Right ventricle myocardium inferior (tissue), 1 donor: ENCODE data around the gene IARS2. TPM values are rescaled to one million over a fixed set of nuclear protein-coding genes. Genes with fewer than 3 reads are reported as not detected.
A peak's percentile ranks its signal among the peaks of the same experiment; 100 is the strongest.
"Not testable (repeated sequence)": the region's sequence is repeated elsewhere in the genome, so short reads cannot be mapped to it uniquely, and the experiment has no call there.

ENCODE experiments used
- ATAC-seq: fragments of 200-7000 bp; cut with Tn5 transposase; one replicate; pipeline ENCODE4 v1.9.1; 2020; ENCODE audit warnings: mild to moderate bottlenecking, moderate library complexity
- DNase-seq: peaks from one replicate; pipeline ENCODE4 v3.0.0; 2021; ENCODE audit errors: missing footprints
- intact Hi-C: fragments of 100-400 bp; cut with DNase I; formaldehyde crosslinking; loops from one replicate; pipeline ENCODE4 v1.11.0; 2022
- long read RNA-seq: library from polyadenylated mRNA; unstranded; transcript quantifications from one replicate; pipeline ENCODE4 v2.0.0, GENCODE V29; 2021
- total RNA-seq: library from RNA; stranded (reverse); fragmentation: NEBNext Ultra II Directional; extraction: Animal tissue kit (Norgen Biotek cat#: 25700); gene quantifications from one replicate; pipeline ENCODE4 v1.2.1, GENCODE V29; 2021
- donor health status: DM: no; HTN: yes; CAD: no; lungs with severe emphysema.

The IARS2 gene
- total RNA-seq: 82.3 TPM
- long read RNA-seq, transcript IARS2-201 (23 exons, 3,560 nt): major isoform, 96 of 106 reads
- long read RNA-seq, partial matches to known transcripts: 7 of 106 reads
- long read RNA-seq, other reads (novel, unspliced or antisense): 3 of 106 reads

DNA sequence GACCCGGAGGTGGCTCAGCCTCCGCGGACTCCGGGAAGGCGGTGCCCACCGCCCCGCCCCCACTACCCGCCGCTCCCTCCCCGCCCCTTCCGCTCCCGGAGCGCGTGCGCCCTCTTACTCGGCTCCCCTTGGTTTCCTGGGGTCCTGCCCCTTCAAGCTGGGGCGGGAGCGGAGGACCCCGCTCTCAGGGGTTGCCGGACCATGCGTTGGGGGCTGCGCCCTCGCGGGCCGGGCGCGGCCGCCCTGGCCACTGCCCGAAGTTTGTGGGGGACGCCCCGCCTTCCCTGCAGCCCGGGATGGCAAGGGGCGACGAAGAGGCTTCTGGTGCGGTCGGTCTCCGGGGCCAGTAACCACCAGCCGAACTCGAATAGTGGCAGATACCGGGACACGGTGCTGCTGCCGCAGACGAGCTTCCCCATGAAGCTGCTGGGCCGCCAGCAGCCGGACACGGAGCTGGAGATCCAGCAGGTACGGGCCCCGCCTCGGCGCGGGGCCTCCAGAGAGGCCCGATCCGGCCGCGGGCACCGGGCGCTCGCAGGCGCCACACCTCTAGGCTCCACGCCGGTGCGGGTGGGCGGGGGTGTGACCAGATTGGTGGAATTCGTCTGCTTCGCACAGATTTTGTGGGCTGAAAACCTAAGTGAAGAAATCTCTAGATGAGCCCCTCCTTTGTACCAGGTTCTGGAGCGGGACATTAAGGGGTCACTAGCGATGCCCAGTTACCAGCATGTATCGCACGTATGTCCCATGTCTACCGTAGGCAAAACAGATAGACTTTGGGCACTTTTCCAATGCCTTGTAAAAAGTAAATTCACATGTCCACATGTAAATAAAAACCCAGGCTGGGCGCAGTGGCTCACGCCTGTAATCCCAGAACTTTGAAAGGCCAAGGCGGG lies at the start of gene IARS2:
Gene IARS2, plus strand, starts transcription at position 117 of the 896 bp plus-strand sequence. Its CDS starts 85 bp downstream, at position 202.
- ATAC-seq (peak; percentile 96), DNase-seq (peak; percentile 94)
- intact Hi-C loops: loop anchor here (2.0 kb wide), 1 partner anchor 47 kb away; the partner anchor contains the start of gene EPRS1

GRCh38 chr1:220044678-220045355 lies 49.1 kb upstream of the IARS2 start:
- ATAC-seq: no peak
- no peak for DNase-seq
- intact Hi-C loops: no loop called here

DNA sequence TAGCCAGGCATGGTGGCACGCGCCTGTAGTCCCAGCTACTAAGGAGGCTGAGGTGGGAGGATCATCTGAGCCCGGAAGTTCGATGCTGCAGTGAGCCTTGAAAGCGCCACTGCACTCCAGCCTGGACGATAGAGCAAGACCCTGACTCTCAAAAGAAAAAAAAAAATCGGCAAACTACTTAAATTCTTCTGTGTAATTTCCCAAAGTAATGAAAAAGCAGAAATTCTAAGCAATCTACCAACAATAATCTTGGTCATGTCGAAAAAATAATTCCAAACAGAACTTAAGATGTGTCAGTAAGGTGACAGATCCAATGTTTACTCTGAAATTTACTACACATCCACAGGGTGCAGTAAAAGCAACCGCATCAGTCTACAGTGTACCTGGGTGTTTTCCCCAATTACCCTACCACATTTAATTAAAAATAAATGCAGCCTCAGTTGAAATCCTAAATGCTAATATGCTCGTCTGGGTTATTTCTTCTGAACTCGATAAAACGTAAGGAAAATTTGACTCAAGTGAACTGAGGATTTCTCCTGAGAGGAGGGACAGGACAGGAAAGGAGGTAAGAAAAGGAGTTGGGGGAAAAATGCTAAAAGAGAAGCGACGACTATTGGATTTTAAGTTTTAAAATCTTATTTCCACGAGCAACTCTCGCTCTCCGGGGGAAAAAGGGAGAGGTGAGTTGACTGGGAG lies 48.4 kb upstream of the IARS2 start:
- intact Hi-C loops: loop anchor here (2.0 kb wide), 1 partner anchor 49 kb away; the partner anchor contains the start of gene IARS2
- no peak for ATAC-seq

DNA sequence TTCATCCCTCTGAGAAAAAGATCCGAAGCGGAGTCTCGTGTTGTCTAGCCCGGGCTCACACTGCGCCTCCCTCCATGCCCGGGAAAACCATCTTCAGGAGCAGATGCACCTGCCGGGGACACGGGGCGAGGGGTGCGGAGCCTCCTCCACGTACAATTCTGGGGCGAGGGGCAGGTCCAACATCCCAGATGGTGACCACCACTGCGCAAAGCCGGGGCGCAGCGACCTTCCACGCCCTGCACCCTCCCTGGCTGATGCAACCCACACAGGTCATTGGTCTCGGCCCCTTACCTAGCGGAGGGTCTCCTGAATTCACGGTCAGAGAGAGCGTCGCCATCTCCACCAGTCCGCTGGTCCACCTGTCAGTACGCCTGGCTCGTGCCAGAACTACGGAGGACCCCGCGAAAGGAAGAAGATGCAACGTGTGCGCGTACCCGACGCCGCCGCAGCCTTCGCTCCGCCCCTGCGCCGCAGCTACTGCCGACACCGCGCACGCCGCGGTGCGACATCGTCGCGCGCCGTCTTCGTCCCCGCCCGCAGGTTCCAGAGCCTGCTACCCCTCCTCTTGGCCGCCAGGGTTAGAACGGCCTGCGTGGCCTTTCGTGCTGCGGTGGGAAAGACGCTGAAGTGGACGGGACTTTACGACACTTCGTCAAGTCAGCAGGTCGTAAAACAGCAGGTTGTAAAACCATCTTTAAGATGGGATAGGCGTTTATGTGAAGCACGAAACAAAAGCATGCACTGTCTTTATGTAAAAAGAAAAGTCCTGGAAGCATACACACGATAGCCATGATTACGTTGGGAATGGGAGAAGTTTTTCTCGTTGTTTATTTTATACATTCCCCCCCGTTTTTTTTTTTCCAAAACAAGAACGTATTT lies 47.6 kb upstream of the IARS2 start, which contains the start of gene EPRS1:
Gene EPRS1, minus strand, starts transcription at position 454 of the 879 bp plus-strand sequence. Its CDS starts 117 bp downstream, at position 337.
- DNase-seq (peak; percentile 96), ATAC-seq (peak; percentile 100)
- intact Hi-C loops: loop anchor here (2.0 kb wide), 1 partner anchor 49 kb away; the partner anchor contains the start of gene IARS2

More for the DNA sequence above, 48.4 kb upstream of the IARS2 start:
- no peak for DNase-seq

GRCh38 chr1:220056374-220056773 lies 37.6 kb upstream of the IARS2 start:
- no peak for DNase-seq
- no peak for ATAC-seq
- intact Hi-C loops: no loop called here

DNA sequence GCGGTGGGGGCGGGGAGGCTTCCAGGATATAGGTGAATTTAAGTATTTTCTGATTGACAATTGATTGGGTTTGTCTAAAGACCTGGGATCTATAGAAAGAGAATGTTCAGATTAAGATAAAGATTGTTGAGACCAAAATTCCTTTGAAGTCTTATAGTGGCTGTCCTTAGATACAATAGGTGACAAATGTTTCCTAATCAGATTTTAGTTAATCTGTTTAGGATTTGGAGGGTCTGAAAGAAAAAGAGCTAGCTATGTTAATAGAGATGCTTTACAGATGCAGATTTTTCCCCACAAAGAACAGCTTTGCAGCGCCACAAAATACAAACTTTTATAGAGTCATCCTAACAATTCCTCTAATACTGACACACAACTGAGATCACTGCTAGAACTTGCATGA lies 33.1 kb upstream of the IARS2 start:
- no peak for ATAC-seq
- no peak for DNase-seq
- intact Hi-C loops: no loop called here

- DNase-seq (no peak), ATAC-seq (no peak)
- intact Hi-C loops: no loop called here
These were observed 31.3 kb upstream of the IARS2 start for GRCh38 chr1:220062629-220063028.

DNA sequence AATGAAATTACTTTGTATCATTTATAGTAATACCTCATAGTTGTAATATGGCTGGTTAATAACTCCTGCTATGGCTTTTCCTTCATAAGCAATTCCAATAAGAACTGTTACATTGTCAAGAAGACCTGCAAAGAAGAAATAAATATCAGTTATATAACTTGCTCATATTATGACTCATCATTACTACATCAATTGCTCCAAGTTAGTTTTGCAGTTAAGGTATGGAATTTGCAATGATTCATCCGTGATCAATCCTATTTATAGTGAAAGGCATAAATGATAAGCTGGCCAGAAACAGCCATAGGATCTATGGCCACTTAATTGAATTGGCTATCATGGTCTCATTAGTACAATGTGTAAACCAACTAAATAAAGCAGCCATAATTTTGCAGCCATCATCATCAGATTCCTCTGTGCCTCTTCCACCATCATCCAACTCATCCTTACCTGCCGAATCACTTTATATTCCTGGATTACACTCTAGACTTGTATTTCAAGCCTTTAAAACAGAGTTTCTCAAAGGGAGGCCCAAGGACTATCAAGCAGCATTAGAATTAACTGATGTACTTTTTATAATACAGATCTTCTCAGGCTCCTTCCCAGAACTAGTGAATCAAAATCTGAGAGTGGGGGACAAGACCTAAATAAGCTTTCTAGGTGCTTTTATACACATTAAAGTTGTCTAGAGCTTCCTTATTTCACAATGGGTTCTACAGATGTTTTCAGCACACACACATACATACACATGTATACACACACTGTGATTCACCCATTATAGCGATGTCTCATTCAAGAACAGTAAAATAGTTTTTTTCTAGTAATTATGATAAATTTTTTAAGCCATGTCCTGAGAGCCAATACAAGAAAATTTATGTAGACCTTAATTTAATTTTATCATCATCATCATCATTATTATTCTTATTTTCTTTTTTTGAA lies 26.4 kb upstream of the IARS2 start:
- DNase-seq (no peak), ATAC-seq (no peak)
- intact Hi-C loops: no loop called here

- intact Hi-C loops: no loop called here
- DNase-seq: no peak
- no peak for ATAC-seq
These were observed 16.8 kb upstream of the IARS2 start for GRCh38 chr1:220076861-220077762.

DNA sequence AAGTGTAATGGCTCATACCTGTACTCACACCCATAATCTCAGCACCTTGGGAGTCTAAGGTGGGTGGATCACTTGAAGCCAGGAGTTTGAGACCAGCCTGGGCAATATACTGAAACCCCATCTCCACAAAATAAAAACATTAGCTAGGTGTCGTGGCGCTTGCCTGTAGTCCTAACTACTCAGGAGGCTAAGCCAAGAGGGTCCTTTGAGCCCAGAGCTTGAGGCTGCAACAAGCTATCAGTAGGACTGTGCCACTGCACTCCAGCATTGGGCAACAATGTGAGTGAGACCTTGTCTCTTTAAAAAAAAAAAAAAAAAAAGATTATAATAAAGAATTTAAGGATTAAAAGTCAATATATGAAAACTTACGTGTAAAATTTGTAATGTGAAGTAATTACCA lies 16.0 kb upstream of the IARS2 start:
- ATAC-seq (no peak), DNase-seq (no peak)
- intact Hi-C loops: no loop called here

DNA sequence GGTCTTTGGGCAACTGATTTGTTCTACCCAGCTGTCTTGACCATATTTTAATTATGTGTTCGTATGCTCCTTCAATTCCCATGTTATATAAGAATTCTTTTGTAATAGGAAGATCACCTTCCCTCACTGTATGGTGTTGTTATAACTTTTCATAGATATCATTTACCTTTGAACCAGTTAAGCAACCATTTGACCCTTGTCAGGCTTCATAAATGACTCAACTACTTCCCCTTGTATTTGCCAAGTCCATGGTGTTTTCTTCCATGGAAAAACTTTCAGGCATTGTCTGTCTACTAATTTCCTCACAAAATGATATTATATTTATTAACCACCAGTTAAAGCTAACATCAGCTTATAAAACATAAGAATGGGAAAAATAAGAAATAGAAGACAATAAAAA lies 9.5 kb upstream of the IARS2 start:
- intact Hi-C loops: no loop called here
- ATAC-seq: no peak
- no peak for DNase-seq

- intact Hi-C loops, ATAC-seq, DNase-seq: not testable (repeated sequence)
These were observed 7.7 kb upstream of the IARS2 start for GRCh38 chr1:220086261-220086686.

- intact Hi-C loops: no loop called here
- ATAC-seq (peak; percentile 85), DNase-seq (peak; percentile 94)
These were observed 4.0 kb upstream of the IARS2 start, which contains the start of gene BPNT1 for GRCh38 chr1:220089650-220090556. Gene BPNT1, minus strand, starts transcription at chr1:220089788. Its CDS starts 9,942 bp downstream, at chr1:220079846.

GRCh38 chr1:220092694-220093093 lies 1.2 kb upstream of the IARS2 start:
- ATAC-seq (no peak), DNase-seq (no peak)
- intact Hi-C loops: no loop called here
